Tibial artery (tissue), 4 donors: ENCODE results near the gene PI16.
A peak's percentile ranks its signal among the peaks of the same experiment; 100 is the strongest.

Experiments
- DNase-seq, 2 donors: peaks; one replicate each; pipeline ENCODE4 v3.0.0-alpha.2; 2019
- H3K27ac ChIP-seq, 2 donors: fragments of 200-600 bp; sonication (generic) in 1 of 2; 1 replicate in 1 of 2; 2 replicates in 1 of 2; pipeline ENCODE4 v1.5.1; 2018 to 2019; ENCODE audit warnings: mild to moderate bottlenecking in 1 of 2
- H3K27me3 ChIP-seq, 2 donors: fragments of 200-600 bp; sonication (generic) in 1 of 2; one replicate each; pipeline versions ENCODE4 v1.5.1 to v1.6.0; 2016 to 2019
- H3K36me3 ChIP-seq, 3 donors: fragments of 200-600 bp; sonication (generic) in 2 of 3; one replicate each; pipeline ENCODE4 v1.5.1; 2016 to 2019; ENCODE audit warnings: mild to moderate bottlenecking in 2 of 3
- H3K4me1 ChIP-seq, 4 donors: fragments of 200-600 bp; sonication (generic) in 2 of 4; 1 replicate in 3 of 4; 2 replicates in 1 of 4; pipeline ENCODE4 v1.5.1; 2016 to 2019
- H3K4me3 ChIP-seq, 2 donors: fragments of 200-600 bp; sonication (generic) in 1 of 2; 1 replicate in 1 of 2; 2 replicates in 1 of 2; pipeline ENCODE4 v1.5.1; 2018 to 2019; ENCODE audit warnings: mild to moderate bottlenecking in 2 of 2
- H3K9me3 ChIP-seq, 3 donors: fragments of 200-600 bp; sonication (generic) in 1 of 3; one replicate each; pipeline ENCODE4 v1.5.1; 2016 to 2019
- CTCF ChIP-seq, 2 experiments: fragments of 200-600 bp in 1 of 2; fragments of 450-650 bp in 1 of 2; IDR thresholded peaks; one replicate each; pipeline ENCODE4 v1.5.1; 2017 to 2019; ENCODE audit warnings: antibody characterized with exemption in 2 of 2, mild to moderate bottlenecking in 1 of 2, moderate library complexity in 1 of 2
- intact Hi-C: fragments of 100-400 bp; cut with DNase I; formaldehyde crosslinking; loops from one replicate; pipeline ENCODE4 v1.15.0; 2023; ENCODE audit warnings: low total_unique reads

Gene PI16

DNA sequence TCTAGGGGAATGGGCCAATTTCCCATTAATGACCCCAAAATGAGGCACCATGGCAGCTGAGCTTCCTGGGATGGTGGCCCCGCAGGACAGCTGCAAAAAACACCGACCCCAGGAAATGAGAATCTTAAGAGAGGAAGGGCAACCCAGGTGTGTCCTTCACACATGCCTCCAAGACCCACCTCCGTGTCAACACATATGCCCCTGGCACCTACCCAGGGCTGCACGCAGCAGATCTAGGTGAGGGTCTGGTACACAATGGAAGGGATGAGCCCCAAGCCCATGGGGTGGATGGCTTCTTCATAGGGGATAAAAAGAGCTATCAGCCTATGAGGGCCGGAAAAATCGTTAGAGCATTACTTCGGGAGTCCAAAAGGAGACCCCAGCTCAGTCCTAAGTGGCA, 22.0 kb downstream of the PI16 start:
- intact Hi-C loops = no loop called here
- peaks cover 0 to 32% (median 15%) of the 10 kb centered on the region in 4 donors for H3K4me1 ChIP-seq
- H3K9me3 ChIP-seq = no peaks in the 10 kb centered on the region
- H3K27ac ChIP-seq = no peak overlapping the region
- no peaks in the 10 kb centered on the region for H3K27me3 ChIP-seq
- no peak overlapping the region for H3K4me3 ChIP-seq
- peaks cover 73 to 89% (median 73%) of the 10 kb centered on the region in 3 donors for H3K36me3 ChIP-seq
- DNase-seq = no peak
- no peak for TF ChIP-seq CTCF (IDR thresholded peaks at IDR 0.05)

GRCh38 chr6:36976931-36977330, 22.4 kb downstream of the PI16 start:
- no peak overlapping the region for H3K27ac ChIP-seq
- no peaks in the 10 kb centered on the region for H3K27me3 ChIP-seq
- H3K4me3 ChIP-seq = no peak overlapping the region
- intact Hi-C loops = no loop called here
- no peak for TF ChIP-seq CTCF (IDR thresholded peaks at IDR 0.05)
- H3K9me3 ChIP-seq = no peaks in the 10 kb centered on the region
- H3K36me3 ChIP-seq = peaks cover 69 to 85% (median 69%) of the 10 kb centered on the region in 3 donors
- no peak for DNase-seq
- peaks cover 0 to 34% (median 19%) of the 10 kb centered on the region in 4 donors for H3K4me1 ChIP-seq

DNA sequence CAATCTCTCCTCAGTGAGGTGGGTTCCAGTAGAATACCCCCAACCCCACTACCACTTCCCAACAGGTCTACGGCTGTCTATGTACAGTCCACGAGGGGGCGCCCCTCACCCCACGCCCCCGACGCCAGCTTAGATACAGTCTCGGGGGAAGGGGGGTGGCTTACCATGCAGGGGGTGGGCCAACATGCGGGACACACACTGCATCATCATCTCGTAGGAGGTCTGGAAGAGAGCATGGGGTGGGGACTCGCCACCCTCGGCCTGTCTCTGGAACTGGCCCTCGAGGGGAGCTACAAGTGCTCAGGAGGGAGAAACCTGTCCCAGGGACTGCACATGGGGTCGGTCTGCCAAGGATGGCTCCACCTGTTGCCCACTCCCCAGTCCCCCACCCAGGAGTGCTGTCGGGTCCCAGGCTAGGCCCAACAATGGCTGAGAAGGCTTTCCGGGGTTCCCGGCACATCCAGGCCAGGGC, 23.0 kb downstream of the PI16 start:
- intact Hi-C loops = no loop called here
- no peaks in the 10 kb centered on the region for H3K9me3 ChIP-seq
- DNase-seq = peak in 1 of 2 donors; percentile 59
- H3K27ac ChIP-seq = no peak overlapping the region
- H3K4me1 ChIP-seq = peaks cover 0 to 40% (median 25%) of the 10 kb centered on the region in 4 donors
- no peak overlapping the region for H3K4me3 ChIP-seq
- no peaks in the 10 kb centered on the region for H3K27me3 ChIP-seq
- TF ChIP-seq CTCF (IDR thresholded peaks at IDR 0.05) = peak in 1 of 2 experiments; percentile 24
- H3K36me3 ChIP-seq = peaks cover 63 to 79% (median 64%) of the 10 kb centered on the region in 3 donors

DNA sequence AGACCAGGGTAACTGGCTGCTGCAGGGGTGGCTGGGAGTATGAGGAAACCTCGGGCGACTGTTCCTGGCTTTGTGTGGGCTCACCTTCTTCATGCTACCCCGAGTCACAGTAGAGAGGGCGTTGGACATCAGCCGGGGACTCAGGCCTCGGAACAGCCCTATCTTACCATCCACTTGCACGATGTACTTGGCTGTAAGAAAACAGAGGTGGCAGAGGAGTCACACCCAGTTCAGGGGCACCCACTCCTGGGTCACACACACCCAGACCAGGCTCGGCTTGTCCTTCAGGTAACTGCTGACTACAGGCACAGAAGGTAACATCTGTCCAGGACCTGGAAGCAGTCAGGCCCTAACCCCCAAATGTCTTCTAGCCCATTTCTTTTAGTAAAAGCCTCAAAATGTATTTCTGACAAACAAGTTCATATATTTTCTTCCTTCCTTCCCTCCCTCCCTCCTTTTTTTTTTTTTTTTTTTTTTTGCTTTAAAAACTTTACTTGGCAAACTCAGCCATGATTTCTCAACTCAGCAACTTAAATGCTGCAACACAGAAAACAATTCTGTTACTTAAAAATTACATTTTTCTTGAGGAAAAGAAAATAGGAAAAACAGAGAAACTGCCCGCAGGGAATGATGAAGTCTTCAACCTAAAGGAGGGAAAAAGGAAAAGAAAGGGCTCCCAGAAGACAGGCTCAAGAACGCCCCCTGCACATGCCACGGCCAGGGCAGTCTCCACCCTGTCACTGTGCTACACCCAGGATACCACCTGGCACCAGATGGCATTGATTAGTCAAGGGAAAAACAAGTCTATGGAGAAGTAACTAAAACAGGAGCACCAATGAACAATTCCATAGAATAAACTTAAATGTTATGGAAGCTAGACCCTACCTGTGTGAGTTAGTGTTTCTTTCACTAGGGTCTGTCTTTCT, 24.1 kb downstream of the PI16 start:
- DNase-seq = no peak
- Histone ChIP-seq H3K4me1 (peaks cover 0 to 52% (median 34%) of the 10 kb centered on the region in 4 donors), H3K27me3 (no peaks in the 10 kb centered on the region), H3K4me3 (no peak overlapping the region), H3K27ac (no peak overlapping the region), H3K36me3 (peaks cover 52 to 67% (median 52%) of the 10 kb centered on the region in 3 donors), H3K9me3 (no peaks in the 10 kb centered on the region)
- intact Hi-C loops = no loop called here
- no peak for TF ChIP-seq CTCF (IDR thresholded peaks at IDR 0.05)

GRCh38 chr6:36979347-36979742, 24.8 kb downstream of the PI16 start:
- DNase-seq = peak in 1 of 2 donors; percentile 52
- peaks cover 0 to 58% (median 41%) of the 10 kb centered on the region in 4 donors for H3K4me1 ChIP-seq
- H3K4me3 ChIP-seq = no peak overlapping the region
- intact Hi-C loops = no loop called here
- H3K27ac ChIP-seq = no peak overlapping the region
- H3K36me3 ChIP-seq = peaks cover 45 to 61% (median 46%) of the 10 kb centered on the region in 3 donors
- no peaks in the 10 kb centered on the region for H3K9me3 ChIP-seq
- H3K27me3 ChIP-seq = no peaks in the 10 kb centered on the region
- TF ChIP-seq CTCF (IDR thresholded peaks at IDR 0.05) = peak; percentile 44 to 54
